Gastroesophageal sphincter (tissue), 4 donors: ENCODE results near the gene KCNA10. TPM values are rescaled to one million over a fixed set of nuclear protein-coding genes. Genes with fewer than 3 reads are reported as not detected.

ENCODE experiments used
- ATAC-seq: fragments of 150-250 bp; one replicate; pipeline ENCODE4 v1.9.1; 2016; ENCODE audit warnings: mild to moderate bottlenecking, moderate library complexity
- H3K27ac ChIP-seq, 4 donors: fragments of 200-600 bp; sonication (generic) in 3 of 4; 1 replicate in 3 of 4; 2 replicates in 1 of 4; pipeline ENCODE4 v1.5.1; 2016 to 2019
- H3K27me3 ChIP-seq: fragments of 200-600 bp; sonication (generic); one replicate; pipeline ENCODE4 v1.5.1; 2019
- H3K36me3 ChIP-seq, 2 donors: fragments of 200-600 bp; sonication (generic); one replicate each; pipeline ENCODE4 v1.5.1; 2019; ENCODE audit warnings: control low read depth in 1 of 2
- H3K4me1 ChIP-seq, 3 donors: fragments of 200-600 bp; sonication (generic); 1 replicate in 2 of 3; 2 replicates in 1 of 3; pipeline ENCODE4 v1.5.1; 2016 to 2019; ENCODE audit warnings: control low read depth in 2 of 3
- H3K4me3 ChIP-seq, 2 donors: fragments of 200-600 bp; sonication (generic); one replicate each; pipeline ENCODE4 v1.5.1; 2019; ENCODE audit warnings: mild to moderate bottlenecking in 1 of 2, moderate library complexity in 1 of 2
- H3K9me3 ChIP-seq, 3 donors: fragments of 200-600 bp; sonication (generic); one replicate each; pipeline ENCODE4 v1.5.1; 2017 to 2019; ENCODE audit warnings: control low read depth in 2 of 3
- CTCF ChIP-seq, 4 experiments: fragments of 200-600 bp in 2 of 4; fragments of 450-650 bp in 2 of 4; sonication (generic) in 1 of 4; IDR thresholded peaks; one replicate each; pipeline ENCODE4 v1.5.1; 2017 to 2019; ENCODE audit warnings: antibody characterized with exemption in 4 of 4, mild to moderate bottlenecking in 2 of 4, moderate library complexity in 2 of 4
- EP300 ChIP-seq: sonication (generic); formaldehyde crosslinking; IDR thresholded peaks from one replicate; pipeline ENCODE4 v1.6.1; 2017; ENCODE audit warnings: antibody characterized with exemption, mild to moderate bottlenecking
- POLR2A ChIP-seq, 2 donors: fragments of 450-650 bp; IDR thresholded peaks; one replicate each; pipeline ENCODE4 v1.6.1; 2017; ENCODE audit warnings: antibody characterized with exemption in 2 of 2, mild to moderate bottlenecking in 2 of 2, moderate library complexity in 1 of 2
- POLR2AphosphoS5 ChIP-seq: sonication (generic); formaldehyde crosslinking; IDR thresholded peaks from one replicate; pipeline ENCODE4 v1.6.1; 2017; ENCODE audit warnings: antibody characterized with exemption
- WGBS, 2 donors: methylation state at CpG; one replicate each; pipeline ENCODE4 v1.1.5; 2018; ENCODE audit warnings: low coverage in 1 of 2; 5-methylcytosine and 5-hydroxymethylcytosine counted together
- total RNA-seq, 4 donors: library from RNA; depleted of rRNA; stranded (reverse); fragments of >200 nt; gene quantifications; one replicate each; pipeline ENCODE4 v1.1.0, GENCODE V29; 2016

The KCNA10 gene
- total RNA-seq, 4 donors from 2014 or later: not detected

- Histone ChIP-seq H3K27ac (no peak overlapping the region), H3K9me3 (no peaks in the 10 kb centered on the region), H3K36me3 (no peaks in the 10 kb centered on the region), H3K4me3 (no peak overlapping the region), H3K27me3 (no peaks in the 10 kb centered on the region), H3K4me1 (peaks cover 0 to 4% (median 0%) of the 10 kb centered on the region in 3 donors)
- TF ChIP-seq POLR2A (IDR thresholded peaks at IDR 0.05): no peak
- no peak for TF ChIP-seq POLR2AphosphoS5
- no peak for TF ChIP-seq CTCF (IDR thresholded peaks at IDR 0.05)
- no peak for TF ChIP-seq EP300
- whole genome bisulfite sequencing, 2 donors: 59 to 67% methylated on average over 3 to 10 of the region's 10 CpGs
- ATAC-seq: no peak
Observed at GRCh38 chr1:110476028-110476765, 42.8 kb downstream of the KCNA10 start.

GRCh38 chr1:110475362-110476027 lies 43.5 kb downstream of the KCNA10 start:
- ATAC-seq: no peak
- TF ChIP-seq CTCF (IDR thresholded peaks at IDR 0.05) (no peak), POLR2AphosphoS5 (no peak), EP300 (no peak), POLR2A (IDR thresholded peaks at IDR 0.05) (no peak)
- Histone ChIP-seq H3K9me3 (no peaks in the 10 kb centered on the region), H3K4me1 (peaks cover 0 to 4% (median 0%) of the 10 kb centered on the region in 3 donors), H3K27ac (no peak overlapping the region), H3K27me3 (no peaks in the 10 kb centered on the region), H3K36me3 (no peaks in the 10 kb centered on the region), H3K4me3 (no peak overlapping the region)
- WGBS, 2 donors: 97 to 98% methylated on average over 5 of the region's 5 CpGs

- WGBS, 2 donors: 90 to 92% methylated on average over 4 to 6 of the region's 6 CpGs
- H3K27ac ChIP-seq: no peak overlapping the region
- peaks cover 0 to 4% (median 0%) of the 10 kb centered on the region in 3 donors for H3K4me1 ChIP-seq
- H3K27me3 ChIP-seq: no peaks in the 10 kb centered on the region
- ATAC-seq: no peak
- H3K4me3 ChIP-seq: no peak overlapping the region
- TF ChIP-seq POLR2A (IDR thresholded peaks at IDR 0.05) (no peak), POLR2AphosphoS5 (no peak), EP300 (no peak), CTCF (IDR thresholded peaks at IDR 0.05) (no peak)
- H3K36me3 ChIP-seq: no peaks in the 10 kb centered on the region
- no peaks in the 10 kb centered on the region for H3K9me3 ChIP-seq
Observed at GRCh38 chr1:110474444-110474843, 44.5 kb downstream of the KCNA10 start.

- 66 to 89% methylated on average over 3 to 4 of the region's 10 CpGs for WGBS, 2 donors
- no peak overlapping the region for H3K27ac ChIP-seq
- H3K4me1 ChIP-seq: peaks cover 0 to 8% (median 0%) of the 10 kb centered on the region in 3 donors
- no peaks in the 10 kb centered on the region for H3K36me3 ChIP-seq
- H3K4me3 ChIP-seq: no peak overlapping the region
- ATAC-seq: no peak
- no peaks in the 10 kb centered on the region for H3K27me3 ChIP-seq
- H3K9me3 ChIP-seq: no peaks in the 10 kb centered on the region
- TF ChIP-seq CTCF (IDR thresholded peaks at IDR 0.05): no peak
Observed at GRCh38 chr1:110472546-110472945, 46.4 kb downstream of the KCNA10 start.

GRCh38 chr1:110471131-110471530 lies 47.8 kb downstream of the KCNA10 start:
- H3K4me3 ChIP-seq: no peak overlapping the region
- WGBS, 2 donors: 53 to 73% methylated on average over 2 to 3 of the region's 3 CpGs
- no peak for ATAC-seq

More at GRCh38 chr1:110471131-110471530, 47.8 kb downstream of the KCNA10 start:
- Histone ChIP-seq H3K9me3 (no peaks in the 10 kb centered on the region), H3K27me3 (no peaks in the 10 kb centered on the region), H3K27ac (no peak overlapping the region), H3K4me1 (peaks cover 0 to 20% (median 7%) of the 10 kb centered on the region in 3 donors), H3K36me3 (no peaks in the 10 kb centered on the region)
- TF ChIP-seq CTCF (IDR thresholded peaks at IDR 0.05): no peak
- TF ChIP-seq EP300: no peak
- TF ChIP-seq POLR2AphosphoS5: no peak
- TF ChIP-seq POLR2A (IDR thresholded peaks at IDR 0.05): no peak
